Fibroblast of pulmonary artery (primary cell): ENCODE results near the gene RCC2.

Experiments
- DNase-seq: peaks from one replicate; pipeline ENCODE4 v3.0.0-alpha.2; 2010; ENCODE audit warnings: low read depth
- H3K4me3 ChIP-seq: replicated peaks from 2 replicates; pipeline ENCODE4 v1.5.1; 2011; ENCODE audit warnings: low read depth, mild to moderate bottlenecking, control low read depth, low read length, moderate library complexity
- TF ChIP-seq, protein P1 (sequence below): IDR thresholded peaks from 2 replicates; pipeline ENCODE4 v1.5.1; 2011; ENCODE audit warnings: mild to moderate bottlenecking, control low read depth, low read length, inconsistent platforms; ENCODE audit errors: missing control alignments

RCC2 gene

DNA sequence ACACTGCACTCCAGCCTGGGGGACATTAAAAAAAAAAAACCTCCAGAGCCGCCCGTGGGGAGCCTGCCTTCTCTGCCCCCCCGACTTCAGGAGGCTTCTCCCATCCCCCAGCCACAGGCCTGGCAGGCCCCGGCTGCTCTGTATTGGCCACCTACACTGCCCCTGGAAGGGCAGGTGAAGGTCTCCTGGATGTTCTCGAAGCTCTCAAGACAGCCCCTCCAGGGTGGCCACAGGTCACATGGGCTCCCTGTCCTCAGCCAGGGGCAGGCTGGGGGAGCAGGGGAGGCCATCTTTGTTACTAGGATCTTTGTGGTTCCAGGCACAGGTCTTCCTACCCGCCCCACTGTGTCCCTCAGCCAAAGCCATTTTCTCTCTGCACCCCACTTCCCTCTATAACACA is 34.7 kb downstream of the RCC2 start:
- DNase-seq: no peak
- TF ChIP-seq, protein P1, sequence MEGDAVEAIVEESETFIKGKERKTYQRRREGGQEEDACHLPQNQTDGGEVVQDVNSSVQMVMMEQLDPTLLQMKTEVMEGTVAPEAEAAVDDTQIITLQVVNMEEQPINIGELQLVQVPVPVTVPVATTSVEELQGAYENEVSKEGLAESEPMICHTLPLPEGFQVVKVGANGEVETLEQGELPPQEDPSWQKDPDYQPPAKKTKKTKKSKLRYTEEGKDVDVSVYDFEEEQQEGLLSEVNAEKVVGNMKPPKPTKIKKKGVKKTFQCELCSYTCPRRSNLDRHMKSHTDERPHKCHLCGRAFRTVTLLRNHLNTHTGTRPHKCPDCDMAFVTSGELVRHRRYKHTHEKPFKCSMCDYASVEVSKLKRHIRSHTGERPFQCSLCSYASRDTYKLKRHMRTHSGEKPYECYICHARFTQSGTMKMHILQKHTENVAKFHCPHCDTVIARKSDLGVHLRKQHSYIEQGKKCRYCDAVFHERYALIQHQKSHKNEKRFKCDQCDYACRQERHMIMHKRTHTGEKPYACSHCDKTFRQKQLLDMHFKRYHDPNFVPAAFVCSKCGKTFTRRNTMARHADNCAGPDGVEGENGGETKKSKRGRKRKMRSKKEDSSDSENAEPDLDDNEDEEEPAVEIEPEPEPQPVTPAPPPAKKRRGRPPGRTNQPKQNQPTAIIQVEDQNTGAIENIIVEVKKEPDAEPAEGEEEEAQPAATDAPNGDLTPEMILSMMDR: no peak

DNA sequence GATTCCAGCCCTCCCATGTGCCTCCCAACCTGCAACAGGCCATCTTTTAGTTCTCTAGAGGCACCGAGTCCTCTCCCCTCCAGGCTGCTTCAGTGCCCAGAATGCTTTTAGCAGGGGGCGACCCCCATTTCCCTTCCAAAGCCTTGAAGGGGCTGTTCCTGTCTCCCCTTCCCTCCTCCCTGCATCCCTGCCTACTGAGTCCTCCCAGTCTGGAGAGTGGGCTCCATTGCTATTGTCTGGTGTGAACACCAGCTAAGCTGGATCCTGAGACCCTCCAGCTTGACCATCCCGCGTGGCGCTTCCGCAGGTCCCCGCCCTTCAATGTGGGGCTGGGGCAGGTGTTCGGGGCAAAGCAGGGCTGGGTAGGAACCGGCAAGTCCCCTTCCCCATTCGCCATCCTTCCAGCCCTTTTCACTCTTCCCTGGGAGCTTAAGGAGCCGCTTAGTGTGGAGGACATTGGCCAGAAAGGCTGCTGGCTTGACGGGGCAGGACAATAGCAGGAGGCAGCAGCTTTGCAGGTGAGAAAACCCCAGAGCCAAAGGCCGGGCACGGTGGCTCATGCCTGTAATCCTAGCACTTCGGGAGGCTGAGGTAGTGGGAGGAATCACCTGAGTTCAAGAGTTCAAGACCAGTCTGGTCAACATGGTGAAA is 35.3 kb downstream of the RCC2 start:
- no peak for DNase-seq
- TF ChIP-seq, protein P1: no peak
- no peak overlapping the region for H3K4me3 ChIP-seq

More for the DNA sequence above, 34.7 kb downstream of the RCC2 start:
- no peak overlapping the region for H3K4me3 ChIP-seq

DNA sequence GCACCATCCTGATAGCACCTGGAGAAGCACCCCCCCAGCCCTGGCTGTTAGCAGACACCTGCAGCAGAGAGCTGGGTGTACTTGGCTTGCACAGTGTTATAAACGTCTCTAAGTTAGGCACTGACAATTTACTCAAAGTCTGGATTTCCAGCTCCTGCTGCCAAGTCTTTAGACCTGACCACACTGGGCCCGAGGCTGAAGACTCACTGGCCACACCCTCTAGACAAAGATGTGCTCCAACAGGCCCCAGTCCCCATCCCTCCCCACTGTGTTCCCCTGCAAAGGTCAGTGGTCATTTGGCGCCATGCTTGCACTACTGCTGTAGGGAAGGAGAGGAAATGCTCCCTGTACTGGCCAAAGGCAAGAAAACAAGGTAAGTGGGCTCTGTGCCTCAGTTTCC is 36.4 kb downstream of the RCC2 start:
- DNase-seq: no peak
- TF ChIP-seq, protein P1: no peak
- H3K4me3 ChIP-seq: no peak overlapping the region

DNA sequence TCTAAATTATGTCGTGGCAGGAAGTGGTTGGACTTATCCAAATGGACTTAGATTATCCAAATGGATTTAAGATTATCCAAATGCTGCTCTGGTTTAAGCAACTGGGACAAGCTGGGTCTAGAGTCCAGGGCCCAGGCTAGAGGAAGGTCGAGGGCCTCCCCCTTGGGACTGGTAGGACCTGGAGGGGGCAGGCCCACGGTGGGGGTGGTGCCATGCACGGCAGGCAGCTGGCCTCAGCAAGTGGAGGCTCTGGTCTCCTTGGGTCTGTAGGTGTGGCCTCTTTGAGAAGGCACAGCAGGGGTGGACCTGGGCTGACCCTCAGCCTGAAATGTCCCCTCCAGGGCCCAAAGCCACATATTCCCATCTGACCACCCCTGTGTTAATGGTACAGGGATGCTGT is 37.6 kb downstream of the RCC2 start:
- DNase-seq: no peak
- H3K4me3 ChIP-seq: no peak overlapping the region
- TF ChIP-seq, protein P1: no peak

DNA sequence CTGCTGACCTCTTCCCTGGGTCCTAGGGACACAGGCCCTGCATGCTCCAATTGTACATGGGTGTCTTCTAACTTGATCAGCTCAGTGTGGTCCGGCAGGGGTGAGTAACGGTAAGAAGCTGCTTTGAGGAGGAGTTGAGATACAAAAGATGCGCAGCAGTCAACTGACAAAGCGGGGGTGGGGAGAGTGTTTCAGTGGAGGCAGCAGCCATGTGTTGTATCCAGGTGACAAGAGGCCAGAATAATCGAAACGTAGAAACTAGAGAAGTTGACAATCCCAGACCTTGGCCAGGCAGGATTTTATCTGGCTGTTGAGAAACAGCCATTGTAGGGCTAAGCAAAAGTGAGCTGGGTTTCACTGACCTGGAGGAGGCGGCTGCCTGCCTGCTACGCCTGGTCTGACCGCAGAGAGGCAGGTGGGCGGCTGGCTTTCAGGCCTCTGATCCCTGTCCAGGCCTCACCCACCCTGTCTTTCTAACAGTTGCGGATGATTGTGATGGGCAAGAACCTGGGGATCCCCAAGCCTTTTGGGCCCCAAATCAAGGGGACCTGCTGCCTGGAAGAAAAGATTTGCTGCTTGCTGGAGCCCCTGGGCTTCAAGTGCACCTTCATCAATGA is 38.6 kb downstream of the RCC2 start:
- TF ChIP-seq, protein P1: no peak
- H3K4me3 ChIP-seq: no peak overlapping the region
- no peak for DNase-seq

DNA sequence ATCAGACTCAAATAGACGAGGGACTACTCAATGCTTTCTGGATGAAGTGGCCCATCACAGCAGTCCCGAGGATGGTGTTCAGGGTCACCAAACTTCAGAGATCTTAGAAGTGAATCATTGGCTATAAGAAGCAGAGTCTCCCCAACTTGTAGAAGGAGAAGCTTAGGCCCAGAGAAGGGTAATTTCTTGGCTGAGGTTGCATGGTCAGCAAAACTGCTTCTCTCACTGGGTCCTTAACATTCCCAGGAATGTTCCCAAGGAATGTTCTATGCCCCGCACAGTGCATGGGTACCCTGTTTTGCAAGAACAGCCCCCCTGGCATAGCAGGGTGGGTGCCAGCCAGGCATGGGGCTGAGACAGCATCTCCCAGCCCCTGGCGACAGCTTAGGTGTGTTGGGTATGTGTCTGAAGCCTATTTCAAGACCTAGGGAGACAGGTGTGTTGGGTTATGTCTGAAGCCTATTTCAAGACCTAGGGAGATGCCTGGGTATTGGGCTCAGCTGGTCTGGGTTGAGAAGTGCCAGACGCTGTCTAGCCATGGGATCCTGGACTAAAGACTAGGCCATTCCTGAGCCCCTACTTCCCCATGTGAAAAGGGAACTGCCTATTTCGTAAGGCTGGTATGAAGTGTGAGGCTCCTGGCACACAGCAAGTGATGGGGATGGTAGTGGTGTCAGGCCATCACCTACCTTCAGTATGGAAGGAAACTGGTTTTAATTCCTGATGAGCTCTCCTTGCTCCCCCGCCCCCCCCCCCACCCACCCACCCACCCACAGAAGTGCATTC is 41.4 kb downstream of the RCC2 start:
- H3K4me3 ChIP-seq: no peak overlapping the region
- no peak for DNase-seq
- TF ChIP-seq, protein P1: no peak
